Cardiac fibroblast (primary cell): Measurements from ENCODE around the gene FBXW5.

Experiments
- DNase-seq, 2 donors: peaks; one replicate each; pipeline versions ENCODE4 v3.0.0 to v3.0.0-alpha.2; 2010; ENCODE audit warnings: low read depth in 2 of 2
- H3K4me3 ChIP-seq, 2 donors: replicated peaks in 1 of 2; 1 replicate in 1 of 2; 2 replicates in 1 of 2; pipeline ENCODE4 v1.5.1; 2011; ENCODE audit warnings: low read depth in 2 of 2, low read length in 2 of 2, mild to moderate bottlenecking in 2 of 2, moderate library complexity in 1 of 2
- CTCF ChIP-seq: IDR thresholded peaks from one replicate; pipeline ENCODE4 v1.5.1; 2011; ENCODE audit warnings: low read depth, mild to moderate bottlenecking, low read length, inconsistent platforms

Gene FBXW5

GRCh38 chr9:136960212-136960937 is 15.8 kb upstream of the FBXW5 start:
- H3K4me3 ChIP-seq, result no peak overlapping the region
- DNase-seq, result no peak
- no peak for TF ChIP-seq CTCF

- no peak overlapping the region for H3K4me3 ChIP-seq
- DNase-seq, result no peak
- no peak for TF ChIP-seq CTCF
Observed at GRCh38 chr9:136958898-136959850, 14.6 kb upstream of the FBXW5 start.

- no peak overlapping the region for H3K4me3 ChIP-seq
- TF ChIP-seq CTCF, result no peak
- no peak for DNase-seq
Observed at GRCh38 chr9:136958473-136958872, 13.9 kb upstream of the FBXW5 start.

DNA sequence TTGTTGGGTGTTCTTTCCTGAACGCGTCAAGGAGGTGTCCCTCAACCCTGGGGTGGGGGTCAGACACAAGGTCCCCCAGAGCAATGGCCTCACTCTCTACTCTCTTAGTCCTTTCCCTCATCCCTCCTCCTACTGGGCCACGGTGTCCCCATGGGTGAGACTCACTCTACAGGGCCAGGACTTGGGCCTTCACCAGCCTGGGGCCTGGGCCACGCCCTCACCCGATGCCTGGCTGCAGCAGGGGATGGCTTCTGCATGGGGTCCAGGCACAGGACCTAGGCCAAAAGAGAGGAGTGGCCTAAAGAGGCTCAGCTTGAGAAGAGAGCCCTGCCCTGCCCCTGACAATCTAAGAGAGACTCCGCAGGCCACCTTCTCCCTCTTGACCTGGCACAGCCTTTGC is 13.4 kb upstream of the FBXW5 start:
- H3K4me3 ChIP-seq, result no peak overlapping the region
- no peak for DNase-seq
- no peak for TF ChIP-seq CTCF

DNA sequence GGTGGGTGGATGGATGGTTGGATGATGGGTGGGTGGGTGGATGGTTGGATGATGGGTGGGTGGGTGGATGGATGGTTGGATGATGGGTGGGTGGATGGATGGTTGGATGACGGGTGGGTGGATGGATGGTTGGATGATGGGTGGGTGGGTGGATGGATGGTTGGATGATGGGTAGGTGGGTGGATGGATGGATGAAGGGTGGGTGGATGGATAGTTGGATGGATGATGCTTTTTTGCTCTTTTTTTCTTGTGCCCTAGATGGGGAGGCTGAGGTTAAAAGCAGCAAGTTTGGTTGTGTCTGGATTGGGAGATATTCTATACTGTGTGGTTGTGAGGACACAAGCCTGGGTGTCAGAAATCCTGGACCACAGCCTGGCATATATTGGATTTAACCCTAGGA is 12.9 kb upstream of the FBXW5 start:
- TF ChIP-seq CTCF, result no peak
- no peak for DNase-seq
- no peak overlapping the region for H3K4me3 ChIP-seq

DNA sequence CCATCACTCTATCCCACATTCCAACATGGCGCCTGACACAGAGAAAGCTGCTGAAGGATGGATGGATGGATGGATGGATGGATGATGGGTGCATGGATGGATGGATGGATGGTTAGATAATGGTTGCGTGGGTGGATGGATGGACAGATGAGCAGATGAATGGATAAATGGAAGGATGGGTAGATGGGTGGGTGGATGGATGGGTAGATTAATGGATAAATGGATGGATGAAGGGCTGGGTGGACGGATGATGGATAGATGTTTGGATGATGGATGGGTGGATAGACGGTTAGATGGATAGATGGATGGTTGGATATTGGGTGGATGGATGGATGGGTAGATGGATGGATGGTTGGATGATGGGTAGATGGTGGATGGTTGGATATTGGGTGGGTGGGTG is 12.1 kb upstream of the FBXW5 start:
- no peak overlapping the region for H3K4me3 ChIP-seq
- no peak for DNase-seq
- no peak for TF ChIP-seq CTCF
